MM.1S (cell line): ENCODE measurements around the gene AQR.

ENCODE experiments used
- DNase-seq: peaks from one replicate; pipeline ENCODE4 v3.0.0-alpha.2; 2015
- H2AFZ ChIP-seq: fragments of 300-600 bp; sonication (generic); 2 replicates; pipeline ENCODE4 v1.6.0; 2016; ENCODE audit warnings: antibody characterized with exemption, low read length
- H3F3A ChIP-seq: fragments of 300-600 bp; sonication (generic); 2 replicates; pipeline ENCODE4 v1.6.1; 2016; ENCODE audit warnings: mild to moderate bottlenecking, antibody characterized with exemption, low read length, moderate library complexity, mixed read lengths; ENCODE audit not compliant: insufficient read depth
- H3K27ac ChIP-seq: fragments of 300-600 bp; sonication (generic); 2 replicates; pipeline ENCODE4 v1.5.1; 2016; ENCODE audit warnings: mild to moderate bottlenecking, low read length
- H3K27me3 ChIP-seq: fragments of 300-600 bp; sonication (generic); replicated peaks from 2 replicates; pipeline ENCODE4 v1.6.0; 2016; ENCODE audit warnings: low read length; ENCODE audit not compliant: insufficient read depth
- H3K36me3 ChIP-seq: fragments of 300-600 bp; sonication (generic); replicated peaks from 2 replicates; pipeline ENCODE4 v1.6.1; 2016; ENCODE audit warnings: mild to moderate bottlenecking, low read length, mixed read lengths; ENCODE audit not compliant: insufficient read depth
- H3K4me1 ChIP-seq: fragments of 300-600 bp; sonication (generic); 2 replicates; pipeline ENCODE4 v1.6.1; 2016; ENCODE audit warnings: low read length, mixed read lengths
- H3K4me2 ChIP-seq: fragments of 300-600 bp; sonication (generic); 2 replicates; pipeline ENCODE4 v1.6.0; 2016; ENCODE audit warnings: low read depth, low read length
- H3K4me3 ChIP-seq: fragments of 300-600 bp; sonication (generic); 2 replicates; pipeline ENCODE4 v1.5.1; 2016; ENCODE audit warnings: low read length, mixed read lengths
- H3K79me2 ChIP-seq: fragments of 300-600 bp; sonication (generic); 2 replicates; pipeline ENCODE4 v1.6.1; 2016; ENCODE audit warnings: mixed run types, low read length, mixed read lengths
- H3K9ac ChIP-seq: fragments of 300-600 bp; sonication (generic); 2 replicates; pipeline ENCODE4 v1.6.1; 2016; ENCODE audit warnings: low read length, mixed read lengths
- H3K9me2 ChIP-seq: fragments of 300-600 bp; sonication (generic); replicated peaks from 2 replicates; pipeline ENCODE4 v1.6.1; 2016; ENCODE audit warnings: mild to moderate bottlenecking, low read length, mixed read lengths; ENCODE audit not compliant: insufficient read depth
- H3K9me3 ChIP-seq: fragments of 300-600 bp; sonication (generic); replicated peaks from 2 replicates; pipeline ENCODE4 v1.6.1; 2016; ENCODE audit warnings: mild to moderate bottlenecking, low read length, mixed read lengths; ENCODE audit not compliant: insufficient read depth
- H4K20me1 ChIP-seq: fragments of 300-600 bp; sonication (generic); 2 replicates; pipeline ENCODE4 v1.6.1; 2016; ENCODE audit warnings: mild to moderate bottlenecking, low read length, moderate library complexity, mixed read lengths; ENCODE audit not compliant: insufficient read depth
- EZH2 ChIP-seq: fragments of 300-600 bp; sonication (generic); optimal IDR thresholded peaks from 2 replicates; pipeline ENCODE3; 2017; ENCODE audit warnings: low read depth, mild to moderate bottlenecking, antibody characterized with exemption, low read length, mixed read lengths
- EZH2phosphoT487 ChIP-seq: fragments of 300-600 bp; sonication (generic); IDR thresholded peaks from 2 replicates; pipeline ENCODE4 v1.6.1; 2018; ENCODE audit warnings: antibody characterized with exemption, low read length
- TF ChIP-seq, protein P1 (sequence below): fragments of 300-600 bp; sonication (generic); IDR thresholded peaks from 2 replicates; pipeline ENCODE4 v1.5.1; 2016; ENCODE audit warnings: antibody characterized with exemption, low read length, mixed read lengths

AQR gene

DNA sequence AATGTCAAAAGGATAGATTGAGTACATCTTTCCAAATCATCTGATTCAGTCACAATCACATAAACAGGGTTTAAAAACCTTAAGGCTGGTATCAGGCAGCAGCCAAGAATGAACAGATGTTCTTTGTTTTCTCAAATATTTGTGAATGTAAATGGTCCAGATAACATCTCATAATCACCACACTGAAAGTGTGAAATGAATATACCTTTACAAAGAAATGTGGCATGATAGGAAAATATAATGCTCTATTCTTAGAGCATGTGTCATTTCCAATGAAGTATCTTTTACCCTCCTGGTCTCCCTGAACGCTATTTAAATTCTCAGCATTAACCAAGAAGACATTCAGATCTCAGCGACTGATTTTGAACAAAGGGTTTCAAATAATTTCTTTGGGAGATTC, 165.4 kb downstream of the AQR start:
- Histone ChIP-seq H3K9me3 (no peaks in the 10 kb centered on the region), H3K36me3 (no peaks in the 10 kb centered on the region), H3K9me2 (no peaks in the 10 kb centered on the region), H2AFZ (no peak overlapping the region), H3K9ac (no peak overlapping the region), H3K27me3 (no peaks in the 10 kb centered on the region), H3F3A (no peaks in the 10 kb centered on the region), H3K27ac (no peak overlapping the region), H3K79me2 (no peaks in the 10 kb centered on the region), H3K4me1 (no peaks in the 10 kb centered on the region), H3K4me3 (no peak overlapping the region), H4K20me1 (no peaks in the 10 kb centered on the region), H3K4me2 (no peak overlapping the region)
- no peak for DNase-seq
- TF ChIP-seq EZH2: no peak
- TF ChIP-seq, protein P1, sequence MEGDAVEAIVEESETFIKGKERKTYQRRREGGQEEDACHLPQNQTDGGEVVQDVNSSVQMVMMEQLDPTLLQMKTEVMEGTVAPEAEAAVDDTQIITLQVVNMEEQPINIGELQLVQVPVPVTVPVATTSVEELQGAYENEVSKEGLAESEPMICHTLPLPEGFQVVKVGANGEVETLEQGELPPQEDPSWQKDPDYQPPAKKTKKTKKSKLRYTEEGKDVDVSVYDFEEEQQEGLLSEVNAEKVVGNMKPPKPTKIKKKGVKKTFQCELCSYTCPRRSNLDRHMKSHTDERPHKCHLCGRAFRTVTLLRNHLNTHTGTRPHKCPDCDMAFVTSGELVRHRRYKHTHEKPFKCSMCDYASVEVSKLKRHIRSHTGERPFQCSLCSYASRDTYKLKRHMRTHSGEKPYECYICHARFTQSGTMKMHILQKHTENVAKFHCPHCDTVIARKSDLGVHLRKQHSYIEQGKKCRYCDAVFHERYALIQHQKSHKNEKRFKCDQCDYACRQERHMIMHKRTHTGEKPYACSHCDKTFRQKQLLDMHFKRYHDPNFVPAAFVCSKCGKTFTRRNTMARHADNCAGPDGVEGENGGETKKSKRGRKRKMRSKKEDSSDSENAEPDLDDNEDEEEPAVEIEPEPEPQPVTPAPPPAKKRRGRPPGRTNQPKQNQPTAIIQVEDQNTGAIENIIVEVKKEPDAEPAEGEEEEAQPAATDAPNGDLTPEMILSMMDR: no peak

DNA sequence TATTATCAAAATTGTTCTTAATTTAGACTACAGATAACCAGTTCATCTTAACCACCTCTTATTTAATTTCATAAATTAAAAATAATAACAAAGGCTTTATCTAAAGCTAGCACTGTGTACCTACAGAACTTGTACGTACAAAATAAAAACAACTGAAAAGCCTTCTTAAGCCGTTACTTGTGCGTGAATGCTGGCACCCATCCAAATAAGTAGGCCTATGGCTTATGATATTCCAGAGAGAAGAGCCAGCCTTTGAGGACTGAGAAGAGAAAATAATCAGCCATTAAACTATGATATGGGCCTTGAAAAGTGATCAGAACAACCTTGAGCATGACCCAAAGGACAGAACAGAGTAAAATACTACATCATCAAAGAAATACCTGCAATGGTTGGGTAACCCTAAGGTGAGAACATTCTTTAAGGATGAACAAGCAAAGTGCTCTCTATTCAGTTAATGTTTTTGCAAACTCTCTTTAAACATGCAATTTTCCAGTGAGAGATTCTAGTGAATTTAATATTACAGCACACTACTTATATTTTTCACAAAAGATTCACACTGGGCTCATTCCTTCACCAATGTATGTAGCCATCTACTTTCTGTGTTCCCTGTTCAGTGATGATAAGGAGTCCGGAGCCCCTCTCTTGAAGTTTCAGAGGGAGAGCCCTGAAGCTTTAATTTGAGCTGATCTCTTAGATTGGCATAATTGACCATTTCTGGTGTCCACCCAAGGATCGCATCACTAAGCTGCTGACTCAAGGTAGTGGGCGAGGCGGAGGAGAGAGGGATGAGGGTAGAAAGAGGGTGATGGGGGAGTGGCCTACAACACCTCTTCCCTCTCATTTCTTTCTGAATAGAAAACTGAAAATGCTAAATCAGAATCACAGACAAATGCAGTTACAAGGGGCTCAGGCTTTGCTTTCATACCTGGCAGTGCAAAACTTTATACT, 166.5 kb downstream of the AQR start:
- TF ChIP-seq, protein P1: no peak
- TF ChIP-seq EZH2phosphoT487 (no peak), EZH2 (no peak)
- Histone ChIP-seq H3K9me3 (no peaks in the 10 kb centered on the region), H3F3A (no peaks in the 10 kb centered on the region), H3K9ac (no peak overlapping the region), H3K27ac (no peak overlapping the region), H3K4me2 (no peak overlapping the region), H3K79me2 (no peaks in the 10 kb centered on the region), H3K4me1 (no peaks in the 10 kb centered on the region), H3K4me3 (no peak overlapping the region), H3K9me2 (no peaks in the 10 kb centered on the region), H2AFZ (no peak overlapping the region), H3K27me3 (no peaks in the 10 kb centered on the region), H4K20me1 (no peaks in the 10 kb centered on the region), H3K36me3 (no peaks in the 10 kb centered on the region)
- DNase-seq: no peak

DNA sequence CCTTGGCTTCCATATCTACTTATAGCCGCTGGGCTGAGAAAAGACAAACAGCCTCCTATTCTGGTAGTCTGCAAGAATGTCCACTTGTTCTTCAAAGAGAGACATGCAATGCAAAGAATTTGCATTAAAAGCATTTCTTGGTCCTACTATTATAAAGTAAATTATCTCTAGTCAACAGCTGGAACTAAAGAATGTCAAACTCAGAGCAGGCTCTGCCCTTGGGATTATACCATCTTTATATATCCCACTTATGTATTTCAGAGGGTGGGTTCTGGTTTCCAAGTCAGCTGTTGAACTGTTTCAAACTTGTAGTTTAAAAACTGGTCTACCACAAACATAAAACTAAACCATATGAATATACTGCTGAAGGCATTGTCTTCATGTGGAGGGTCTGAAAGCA, 167.2 kb downstream of the AQR start:
- TF ChIP-seq EZH2 (no peak), EZH2phosphoT487 (no peak)
- TF ChIP-seq, protein P1: no peak
- Histone ChIP-seq H3K9me2 (no peaks in the 10 kb centered on the region), H3K79me2 (no peaks in the 10 kb centered on the region), H3K4me3 (no peak overlapping the region), H3K4me1 (no peaks in the 10 kb centered on the region), H3K27me3 (no peaks in the 10 kb centered on the region), H3K9ac (no peak overlapping the region), H2AFZ (no peak overlapping the region), H4K20me1 (no peaks in the 10 kb centered on the region), H3K4me2 (no peak overlapping the region), H3K9me3 (no peaks in the 10 kb centered on the region), H3K27ac (no peak overlapping the region), H3K36me3 (no peaks in the 10 kb centered on the region), H3F3A (no peaks in the 10 kb centered on the region)
- no peak for DNase-seq
